ENCODE data around the gene NOVA2. TPM values are rescaled to one million over a fixed set of nuclear protein-coding genes. Genes with fewer than 3 reads are reported as not detected.

Gene NOVA2
- total RNA-seq, 1 experiment from 2014 or later = not detected

DNA sequence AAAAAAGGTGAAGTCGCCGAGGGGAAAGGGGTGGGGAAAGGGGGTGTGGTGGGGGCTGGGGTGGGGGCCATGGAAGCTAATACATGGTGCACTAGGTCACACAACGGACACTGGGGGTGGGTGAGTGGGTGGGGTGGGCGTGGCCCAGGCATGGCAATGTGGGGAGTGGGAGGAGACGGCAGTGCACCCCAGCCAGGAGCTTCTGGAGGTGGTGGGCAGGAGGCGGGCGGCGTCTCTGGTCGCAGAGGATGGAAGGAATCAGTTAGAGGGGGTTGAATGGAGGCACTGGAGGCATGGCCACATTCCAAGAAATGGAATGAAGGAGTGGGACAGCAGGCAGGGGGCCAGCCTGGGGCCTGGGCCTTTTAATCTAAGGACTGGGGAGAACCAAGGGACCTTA lies 39.9 kb downstream of the NOVA2 start:
- Mint-ChIP-seq H3K36me3 (ENCODE audit: insufficient read depth, unreplicated experiment) (no peaks in the 10 kb centered on the region), H3K4me1 (ENCODE audit: insufficient read depth, unreplicated experiment) (peaks cover 5% of the 10 kb centered on the region), H3K27me3 (ENCODE audit: insufficient read depth, unreplicated experiment) (peaks cover 34% of the 10 kb centered on the region), H3K4me3 (ENCODE audit: unreplicated experiment) (no peak overlapping the region), H3K27ac (ENCODE audit: low read depth, unreplicated experiment) (no peak overlapping the region), H3K9me3 (ENCODE audit: unreplicated experiment) (no peaks in the 10 kb centered on the region)
- ChIA-PET CTCF (interaction anchor here (0.6 kb wide), 1 partner anchor 391 kb away, joined by 4 read pairs; no protein-coding TSS in a partner anchor), POLR2A (no interaction called here)
- intact Hi-C loops (cut with micrococcal nuclease) = no loop called here
- DNase-seq (ENCODE audit: unreplicated experiment) = no peak
- TF ChIP-seq, protein P1, sequence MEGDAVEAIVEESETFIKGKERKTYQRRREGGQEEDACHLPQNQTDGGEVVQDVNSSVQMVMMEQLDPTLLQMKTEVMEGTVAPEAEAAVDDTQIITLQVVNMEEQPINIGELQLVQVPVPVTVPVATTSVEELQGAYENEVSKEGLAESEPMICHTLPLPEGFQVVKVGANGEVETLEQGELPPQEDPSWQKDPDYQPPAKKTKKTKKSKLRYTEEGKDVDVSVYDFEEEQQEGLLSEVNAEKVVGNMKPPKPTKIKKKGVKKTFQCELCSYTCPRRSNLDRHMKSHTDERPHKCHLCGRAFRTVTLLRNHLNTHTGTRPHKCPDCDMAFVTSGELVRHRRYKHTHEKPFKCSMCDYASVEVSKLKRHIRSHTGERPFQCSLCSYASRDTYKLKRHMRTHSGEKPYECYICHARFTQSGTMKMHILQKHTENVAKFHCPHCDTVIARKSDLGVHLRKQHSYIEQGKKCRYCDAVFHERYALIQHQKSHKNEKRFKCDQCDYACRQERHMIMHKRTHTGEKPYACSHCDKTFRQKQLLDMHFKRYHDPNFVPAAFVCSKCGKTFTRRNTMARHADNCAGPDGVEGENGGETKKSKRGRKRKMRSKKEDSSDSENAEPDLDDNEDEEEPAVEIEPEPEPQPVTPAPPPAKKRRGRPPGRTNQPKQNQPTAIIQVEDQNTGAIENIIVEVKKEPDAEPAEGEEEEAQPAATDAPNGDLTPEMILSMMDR (IDR thresholded peaks at IDR 0.05; ENCODE audit: unreplicated experiment) = no peak
- no TSS peak for BruUV-seq (replicated peaks)

DNA sequence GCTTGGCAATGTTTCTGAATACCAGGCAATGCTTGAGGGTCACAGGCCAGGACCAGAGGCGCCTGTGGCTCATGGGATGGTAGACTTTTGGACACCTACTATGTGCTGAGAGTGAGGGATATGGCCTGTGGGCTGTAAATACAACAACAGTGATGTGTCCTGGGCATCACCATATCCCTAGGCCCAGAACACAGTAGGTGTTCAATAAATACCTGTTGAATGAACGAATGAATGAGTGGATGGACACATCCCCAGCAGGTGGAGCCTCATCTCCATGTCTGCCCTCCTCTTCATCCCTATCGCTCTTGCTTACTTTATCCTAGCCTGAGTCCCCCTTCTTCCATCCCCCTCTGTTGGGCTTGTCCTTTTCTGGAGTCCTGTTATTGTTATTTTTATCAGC lies 42.6 kb downstream of the NOVA2 start:
- BruUV-seq (replicated peaks) = no TSS peak
- no peaks in the 10 kb centered on the region for H3K36me3 Mint-ChIP-seq (ENCODE audit: insufficient read depth, unreplicated experiment)
- peaks cover 22% of the 10 kb centered on the region for H3K27me3 Mint-ChIP-seq (ENCODE audit: insufficient read depth, unreplicated experiment)
- H3K4me3 Mint-ChIP-seq (ENCODE audit: unreplicated experiment) = no peak overlapping the region
- TF ChIP-seq, protein P1 (IDR thresholded peaks at IDR 0.05; ENCODE audit: unreplicated experiment) = no peak
- POLR2A ChIA-PET = no interaction called here
- CTCF ChIA-PET = no interaction called here
- DNase-seq (ENCODE audit: unreplicated experiment) = no peak
- peaks cover 17% of the 10 kb centered on the region for H3K4me1 Mint-ChIP-seq (ENCODE audit: insufficient read depth, unreplicated experiment)
- intact Hi-C loops (cut with micrococcal nuclease) = no loop called here
- no peaks in the 10 kb centered on the region for H3K9me3 Mint-ChIP-seq (ENCODE audit: unreplicated experiment)
- H3K27ac Mint-ChIP-seq (ENCODE audit: low read depth, unreplicated experiment) = no peak overlapping the region

DNA sequence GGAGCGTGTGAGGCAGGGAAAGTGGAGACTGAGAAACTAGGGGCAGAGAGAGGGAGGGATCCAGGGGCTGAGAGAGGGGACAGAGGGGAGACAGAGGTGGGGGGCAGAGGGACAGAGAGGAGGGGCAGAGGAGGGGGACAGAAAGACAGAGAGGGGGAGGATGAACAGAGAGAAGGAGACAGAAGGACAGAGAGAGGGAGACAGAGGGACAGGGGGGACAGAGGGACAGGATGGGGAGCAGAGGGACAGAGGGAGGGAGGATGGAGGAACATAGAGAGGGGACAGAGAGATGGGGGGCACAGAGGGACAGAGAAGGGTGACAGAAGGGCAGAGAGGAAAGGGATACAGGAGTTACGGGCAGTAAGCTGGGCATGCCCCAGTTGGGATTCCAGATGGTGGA lies 44.4 kb downstream of the NOVA2 start:
- no TSS peak for BruUV-seq (replicated peaks)
- intact Hi-C loops (cut with micrococcal nuclease) = no loop called here
- TF ChIP-seq, protein P1 (IDR thresholded peaks at IDR 0.05; ENCODE audit: unreplicated experiment) = no peak
- CTCF ChIA-PET = no interaction called here
- no peak for DNase-seq (ENCODE audit: unreplicated experiment)
- no peaks in the 10 kb centered on the region for H3K36me3 Mint-ChIP-seq (ENCODE audit: insufficient read depth, unreplicated experiment)
- no peak overlapping the region for H3K27ac Mint-ChIP-seq (ENCODE audit: low read depth, unreplicated experiment)
- H3K27me3 Mint-ChIP-seq (ENCODE audit: insufficient read depth, unreplicated experiment) = peaks cover 11% of the 10 kb centered on the region
- peaks cover 17% of the 10 kb centered on the region for H3K4me1 Mint-ChIP-seq (ENCODE audit: insufficient read depth, unreplicated experiment)
- no peak overlapping the region for H3K4me3 Mint-ChIP-seq (ENCODE audit: unreplicated experiment)
- POLR2A ChIA-PET = no interaction called here
- no peaks in the 10 kb centered on the region for H3K9me3 Mint-ChIP-seq (ENCODE audit: unreplicated experiment)

DNA sequence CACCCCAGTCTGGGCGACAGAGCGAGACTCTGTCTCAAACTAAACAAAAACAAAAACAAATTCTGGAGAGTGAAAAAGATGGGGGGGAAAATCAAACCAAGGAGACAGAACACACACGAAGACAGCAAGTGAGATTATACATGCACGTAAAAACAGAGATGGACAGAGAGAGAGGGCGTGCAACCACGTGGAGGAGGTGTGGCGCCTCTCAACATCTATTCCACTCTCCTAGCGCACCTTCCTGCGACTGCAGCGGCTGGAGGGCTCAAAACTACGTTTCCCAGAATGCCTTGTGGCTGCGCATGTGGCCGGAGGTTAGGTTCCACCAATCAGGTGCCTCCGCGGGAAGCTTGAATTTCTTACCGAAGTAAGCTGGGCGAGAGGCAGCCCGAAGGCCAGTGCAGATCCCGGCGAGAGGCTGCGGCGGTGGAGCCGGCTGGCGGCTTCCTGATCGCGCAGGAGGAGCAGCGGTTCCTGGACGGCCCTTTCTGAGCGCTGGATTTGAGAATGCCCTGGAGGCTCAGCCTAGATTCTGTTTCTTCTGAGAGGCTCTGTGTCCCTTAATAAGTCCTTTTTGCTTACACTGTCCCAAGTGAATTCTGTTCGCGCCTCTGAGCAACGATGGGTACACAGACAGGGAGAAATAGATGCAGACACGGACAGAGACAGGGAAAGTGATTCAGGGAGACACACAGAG lies 46.0 kb downstream of the NOVA2 start:
- no TSS peak for BruUV-seq (replicated peaks)
- CTCF ChIA-PET = interaction anchor here (0.7 to 0.9 kb wide), 2 partner anchors 74 to 83 kb away, joined by 3 to 4 read pairs; no protein-coding TSS in a partner anchor

More for the DNA sequence above, 46.0 kb downstream of the NOVA2 start:
- POLR2A ChIA-PET = interaction anchor here (0.6 to 1.4 kb wide), 4 partner anchors 9 to 58 kb away, joined by 3 to 5 read pairs (median 4); partner anchors contain the start of gene MYPOP
- Mint-ChIP-seq H3K36me3 (ENCODE audit: insufficient read depth, unreplicated experiment) (no peaks in the 10 kb centered on the region), H3K4me1 (ENCODE audit: insufficient read depth, unreplicated experiment) (peaks cover 17% of the 10 kb centered on the region), H3K9me3 (ENCODE audit: unreplicated experiment) (no peaks in the 10 kb centered on the region), H3K27me3 (ENCODE audit: insufficient read depth, unreplicated experiment) (peaks cover 11% of the 10 kb centered on the region), H3K27ac (ENCODE audit: low read depth, unreplicated experiment) (no peak overlapping the region), H3K4me3 (ENCODE audit: unreplicated experiment) (peak overlapping the region; percentile 32)
- intact Hi-C loops (cut with micrococcal nuclease) = no loop called here
- TF ChIP-seq, protein P1 (IDR thresholded peaks at IDR 0.05; ENCODE audit: unreplicated experiment) = no peak
- DNase-seq (ENCODE audit: unreplicated experiment) = peak; percentile 96

Data from MCF 10A (cell line).